Activated CD4-positive, alpha-beta T cell treated with anti-CD3 and anti-CD28 coated beads for 36 hours (primary cell): Measurements from ENCODE around the gene NEU4. TPM values are rescaled to one million over a fixed set of nuclear protein-coding genes. Genes with fewer than 3 reads are reported as not detected.
A peak's percentile ranks its signal among the peaks of the same experiment; 100 is the strongest.
"Not testable (repeated sequence)": the region's sequence is repeated elsewhere in the genome, so short reads cannot be mapped to it uniquely, and the experiment has no call there.

ENCODE experiments used
- ATAC-seq: fragments of 200-7000 bp; cut with Tn5 transposase; one replicate; pipeline ENCODE4 v1.10.0; 2021; ENCODE audit warnings: mild to moderate bottlenecking, moderate library complexity
- CTCF ChIA-PET: fragments of 350-600 bp; sonication (Branson Sonifier 250); formaldehyde crosslinking; loops from one replicate; lab custom pipeline; 2021; ENCODE audit warnings: antibody characterized with exemption; lab: Charles Lee
- POLR2A ChIA-PET: fragments of 350-600 bp; sonication (Branson Sonifier 250); formaldehyde crosslinking; loops from one replicate; lab custom pipeline; 2021; ENCODE audit warnings: antibody characterized with exemption, inconsistent platforms; lab: Charles Lee
- DNase-seq: peaks from one replicate; pipeline ENCODE4 v3.0.0-alpha.2; 2020
- H3K27ac Mint-ChIP-seq: one replicate; pipeline ENCODE4 v1.8.0; 2021; ENCODE audit warnings: mixed read lengths
- H3K27me3 Mint-ChIP-seq: one replicate; pipeline ENCODE4 v1.8.0; 2021; ENCODE audit warnings: mixed read lengths
- H3K36me3 Mint-ChIP-seq: one replicate; pipeline ENCODE4 v1.8.0; 2021; ENCODE audit warnings: low read depth, mixed read lengths
- H3K4me1 Mint-ChIP-seq: one replicate; pipeline ENCODE4 v1.8.0; 2021; ENCODE audit warnings: mixed read lengths
- H3K4me3 Mint-ChIP-seq: one replicate; pipeline ENCODE4 v1.8.0; 2021; ENCODE audit warnings: mild to moderate bottlenecking, moderate library complexity, mixed read lengths
- H3K9me3 Mint-ChIP-seq: one replicate; pipeline ENCODE4 v1.8.0; 2021; ENCODE audit warnings: low read depth, mixed read lengths
- intact Hi-C, 2 experiments: fragments of 100-400 bp; cut with DNase I in 1 of 2; cut with micrococcal nuclease in 1 of 2; formaldehyde crosslinking; loops; one replicate each; pipeline versions ENCODE4 v1.14.2 to v1.15.1; 2022 to 2024; cut with DNase I, micrococcal nuclease
- total RNA-seq, 2 experiments: library from RNA; stranded (reverse); gene quantifications; one replicate each; pipeline ENCODE4 v1.2.3, GENCODE V29; 2021

The NEU4 gene, protein sequence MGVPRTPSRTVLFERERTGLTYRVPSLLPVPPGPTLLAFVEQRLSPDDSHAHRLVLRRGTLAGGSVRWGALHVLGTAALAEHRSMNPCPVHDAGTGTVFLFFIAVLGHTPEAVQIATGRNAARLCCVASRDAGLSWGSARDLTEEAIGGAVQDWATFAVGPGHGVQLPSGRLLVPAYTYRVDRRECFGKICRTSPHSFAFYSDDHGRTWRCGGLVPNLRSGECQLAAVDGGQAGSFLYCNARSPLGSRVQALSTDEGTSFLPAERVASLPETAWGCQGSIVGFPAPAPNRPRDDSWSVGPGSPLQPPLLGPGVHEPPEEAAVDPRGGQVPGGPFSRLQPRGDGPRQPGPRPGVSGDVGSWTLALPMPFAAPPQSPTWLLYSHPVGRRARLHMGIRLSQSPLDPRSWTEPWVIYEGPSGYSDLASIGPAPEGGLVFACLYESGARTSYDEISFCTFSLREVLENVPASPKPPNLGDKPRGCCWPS
- under 1 TPM; 0.76 to 0.89 TPM for total RNA-seq

DNA sequence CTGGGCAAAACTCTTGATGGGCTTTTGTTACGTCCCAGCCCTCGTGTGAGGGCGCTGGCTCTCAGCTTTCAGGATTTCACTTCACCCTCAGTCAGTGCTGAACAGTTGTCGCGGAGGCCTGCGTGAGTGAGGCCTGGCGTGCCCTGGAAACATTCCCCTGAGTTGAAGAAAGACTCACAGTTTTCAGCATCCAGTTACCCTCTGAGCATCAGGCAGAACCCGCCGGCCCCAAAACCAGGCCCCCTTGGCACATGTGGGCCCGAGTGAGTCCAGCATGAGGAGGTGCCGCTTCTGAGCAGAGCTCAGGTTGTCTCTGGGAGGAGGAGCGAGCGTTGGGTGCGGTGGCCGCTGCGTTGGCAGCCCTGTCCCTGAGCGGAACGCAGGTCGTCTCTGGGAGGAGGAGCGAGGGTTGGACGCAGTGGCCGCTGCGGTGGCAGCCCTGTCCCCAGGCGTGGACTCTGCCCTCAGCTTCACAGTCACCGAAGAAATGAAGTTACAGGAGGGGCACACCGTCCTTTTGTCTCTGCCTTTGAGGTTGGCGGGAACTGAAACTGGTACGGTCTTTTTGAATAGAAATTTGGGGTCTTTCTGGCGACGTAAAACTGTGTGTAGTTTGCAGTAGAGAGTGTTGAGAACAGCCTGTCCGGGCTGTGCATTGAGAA is at the start of gene NEU4:
Gene NEU4 (plus strand): TSS at position 473 of the 662 bp plus-strand sequence. CDS start 5,292 bp downstream, outside the sequence.
- H3K36me3 Mint-ChIP-seq = no peaks in the 10 kb centered on the region
- no peak for ATAC-seq
- H3K4me1 Mint-ChIP-seq = peaks cover 4% of the 10 kb centered on the region
- H3K27ac Mint-ChIP-seq = no peak within 1 kb of the TSS
- H3K4me3 Mint-ChIP-seq = no peak within 1 kb of the TSS
- ChIA-PET CTCF (no interaction called here), POLR2A (interaction anchor here (0.6 to 0.7 kb wide), 2 partner anchors 78 to 140 kb away, joined by 3 read pairs; no protein-coding TSS in a partner anchor)
- H3K27me3 Mint-ChIP-seq = peaks cover 3% of the 10 kb centered on the region
- intact Hi-C loops = no loop called here
- H3K9me3 Mint-ChIP-seq = no peaks in the 10 kb centered on the region
- no peak for DNase-seq

DNA sequence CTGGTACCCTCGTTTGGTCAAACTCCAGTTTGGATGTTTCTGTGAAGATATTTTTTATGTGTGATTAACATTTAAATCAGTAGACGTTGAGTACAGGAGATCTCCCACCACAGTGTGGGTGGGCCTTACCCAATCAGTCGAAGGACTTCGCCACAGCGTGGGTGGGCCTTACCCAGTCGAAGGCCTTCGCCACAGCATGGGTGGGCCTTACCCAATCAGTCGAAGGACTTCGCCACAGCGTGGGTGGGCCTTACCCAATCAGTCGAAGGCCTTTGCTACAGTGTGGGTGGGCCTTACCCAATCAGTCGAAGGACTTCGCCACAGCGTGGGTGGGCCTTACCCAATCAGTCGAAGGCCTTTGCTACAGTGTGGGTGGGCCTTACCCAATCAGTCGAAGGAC is 49.1 kb upstream of the NEU4 start:
- peaks cover 17% of the 10 kb centered on the region for H3K4me1 Mint-ChIP-seq
- intact Hi-C loops = loop anchor here in 1 of 2 experiments (5.0 kb wide), 2 partner anchors 42 to 82 kb away; no protein-coding TSS in a partner anchor
- DNase-seq, ATAC-seq, H3K9me3 Mint-ChIP-seq, H3K27ac Mint-ChIP-seq, H3K27me3 Mint-ChIP-seq, POLR2A ChIA-PET, H3K4me3 Mint-ChIP-seq, CTCF ChIA-PET: not testable (repeated sequence)
- peaks cover 22% of the 10 kb centered on the region for H3K36me3 Mint-ChIP-seq

DNA sequence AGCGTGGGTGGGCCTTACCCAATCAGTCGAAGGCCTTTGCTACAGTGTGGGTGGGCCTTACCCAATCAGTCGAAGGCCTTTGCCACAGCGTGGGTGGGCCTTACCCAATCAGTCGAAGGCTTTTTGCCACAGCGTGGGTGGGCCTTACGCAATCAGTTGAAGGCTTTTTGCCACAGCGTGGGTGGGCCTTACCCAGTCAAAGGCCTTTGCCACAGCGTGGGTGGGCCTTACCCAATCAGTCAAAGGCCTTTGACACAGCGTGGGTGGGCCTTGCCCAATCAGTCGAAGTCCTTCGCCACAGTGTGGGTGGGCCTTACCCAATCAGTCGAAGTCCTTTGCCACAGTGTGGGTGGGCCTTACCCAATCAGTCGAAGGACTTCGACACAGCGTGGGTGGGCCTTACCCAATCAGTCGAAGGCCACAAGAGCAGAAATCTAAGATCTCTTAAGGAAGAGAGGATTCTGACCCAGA is 48.7 kb upstream of the NEU4 start:
- ChIA-PET CTCF (no interaction called here), POLR2A (interaction anchor here (0.6 kb wide), 1 partner anchor 85 kb away, joined by 4 read pairs; no protein-coding TSS in a partner anchor)
- no peak overlapping the region for H3K27ac Mint-ChIP-seq
- peak; percentile 32 for DNase-seq
- H3K36me3 Mint-ChIP-seq = peaks cover 22% of the 10 kb centered on the region
- H3K4me3 Mint-ChIP-seq = no peak overlapping the region
- ATAC-seq = no peak
- H3K9me3 Mint-ChIP-seq = peaks cover 2% of the 10 kb centered on the region
- H3K27me3 Mint-ChIP-seq = no peaks in the 10 kb centered on the region
- peaks cover 17% of the 10 kb centered on the region for H3K4me1 Mint-ChIP-seq
- intact Hi-C loops = loop anchor here in 1 of 2 experiments (5.0 kb wide), 2 partner anchors 42 to 82 kb away; no protein-coding TSS in a partner anchor

DNA sequence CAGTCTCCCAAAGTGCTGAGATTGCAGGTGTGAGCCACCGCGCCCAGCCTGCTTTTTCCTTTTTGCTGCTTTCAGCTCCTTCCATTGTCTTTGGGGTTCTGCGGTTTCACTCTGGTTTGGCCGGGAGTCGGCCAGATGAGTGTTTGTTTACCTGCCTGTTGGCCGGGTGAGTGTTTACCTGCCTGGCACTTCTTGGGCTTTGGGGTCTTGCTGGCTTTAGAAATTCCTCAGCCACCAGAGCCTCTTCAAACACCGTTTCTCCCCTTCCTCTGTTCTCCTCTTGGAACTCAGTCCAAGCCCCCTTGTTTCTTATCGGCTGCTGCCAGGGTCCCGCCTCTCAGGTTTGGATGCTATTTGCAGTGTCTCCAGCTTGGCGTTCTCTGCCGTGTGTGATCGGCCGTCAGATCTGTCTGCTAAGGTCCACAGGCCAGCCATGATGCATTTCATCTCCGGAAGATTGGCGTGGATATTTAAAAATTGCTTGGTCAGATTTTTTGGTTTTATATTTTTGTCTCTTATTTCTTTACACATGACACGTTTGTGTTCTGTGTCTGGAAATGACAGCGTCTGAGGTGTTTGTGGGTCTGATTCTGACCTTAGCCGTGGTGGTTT is 46.6 kb upstream of the NEU4 start:
- Mint-ChIP-seq H3K9me3 (peaks cover 2% of the 10 kb centered on the region), H3K36me3 (peaks cover 18% of the 10 kb centered on the region), H3K27me3 (no peaks in the 10 kb centered on the region), H3K4me3 (no peak overlapping the region), H3K27ac (peak overlapping the region; percentile 76), H3K4me1 (peaks cover 17% of the 10 kb centered on the region)
- ChIA-PET POLR2A (interaction anchor here (0.8 to 1.0 kb wide), 2 partner anchors 23 to 83 kb away, joined by 3 read pairs; no protein-coding TSS in a partner anchor), CTCF (interaction anchor here (1.0 kb wide), 1 partner anchor 116 kb away, joined by 3 read pairs; no protein-coding TSS in a partner anchor)
- DNase-seq (no peak), ATAC-seq (no peak)
- intact Hi-C loops = loop anchor here in 1 of 2 experiments (2.0 to 5.0 kb wide), 3 partner anchors 40 to 100 kb away; no protein-coding TSS in a partner anchor

DNA sequence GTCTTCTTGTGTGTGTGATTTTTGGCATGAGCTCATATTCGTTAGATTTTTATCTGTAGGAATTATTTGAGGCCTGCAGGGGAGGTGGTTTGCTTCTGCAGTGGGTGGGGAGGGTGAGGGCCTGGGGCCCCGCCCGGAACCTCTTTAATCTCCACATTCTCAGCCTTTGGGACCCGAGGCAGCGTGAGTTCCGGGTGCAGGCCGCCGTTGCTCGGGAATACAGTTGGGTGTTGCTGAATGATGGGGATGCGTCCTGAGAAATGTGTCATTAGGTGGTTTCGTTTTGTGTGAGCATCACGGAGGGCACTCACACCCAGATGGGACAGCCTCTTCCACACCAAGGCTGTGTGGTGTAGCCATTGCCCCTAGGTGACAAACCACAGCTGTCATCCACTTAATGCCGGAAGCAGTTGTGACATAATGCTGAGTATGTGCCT is 46.0 kb upstream of the NEU4 start:
- POLR2A ChIA-PET = interaction anchor here (0.8 to 1.0 kb wide), 2 partner anchors 23 to 82 kb away, joined by 3 read pairs; no protein-coding TSS in a partner anchor

DNA sequence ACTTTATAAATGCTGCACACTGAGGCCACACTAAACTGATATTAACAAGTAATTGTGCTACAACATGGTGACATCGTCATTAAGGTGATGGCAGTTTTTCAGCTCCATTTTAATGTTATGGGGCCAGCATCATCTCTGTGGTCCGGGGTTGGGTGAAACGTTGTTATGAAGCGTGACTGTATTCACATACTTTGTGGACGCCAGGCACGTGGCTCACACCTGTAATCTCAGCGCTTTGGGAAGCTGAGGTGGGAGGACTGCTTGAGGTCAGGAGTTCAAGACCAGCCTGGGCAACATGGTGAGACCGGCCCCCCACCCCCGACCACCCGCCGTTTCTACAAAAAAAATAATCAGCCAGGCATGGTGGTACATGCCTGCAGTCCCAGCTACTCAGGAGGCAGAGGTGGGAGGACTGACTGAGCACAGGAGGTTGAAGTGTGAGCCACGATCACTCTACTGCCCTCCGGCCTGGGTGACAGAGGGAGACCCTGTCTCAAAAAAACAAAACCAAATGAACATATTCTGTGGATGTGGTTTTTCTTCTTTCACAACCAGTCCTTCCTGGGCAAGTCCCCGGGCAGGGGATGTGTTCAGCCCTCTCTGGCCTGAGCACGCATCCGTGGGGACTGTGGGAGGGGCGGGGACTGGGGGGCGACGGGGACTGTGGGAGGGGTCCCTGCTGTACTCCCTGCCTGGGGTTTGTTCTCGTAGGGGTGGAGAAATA is 45.3 kb upstream of the NEU4 start:
- peaks cover 17% of the 10 kb centered on the region for H3K4me1 Mint-ChIP-seq
- H3K4me3 Mint-ChIP-seq = no peak overlapping the region
- ATAC-seq (peak; percentile 8), DNase-seq (peak; percentile 33)
- H3K36me3 Mint-ChIP-seq = peaks cover 14% of the 10 kb centered on the region
- H3K27me3 Mint-ChIP-seq = no peaks in the 10 kb centered on the region
- intact Hi-C loops = loop anchor here in 1 of 2 experiments (2.0 to 5.0 kb wide), 3 partner anchors 39 to 99 kb away; no protein-coding TSS in a partner anchor
- peak overlapping the region; percentile 76 for H3K27ac Mint-ChIP-seq
- peaks cover 2% of the 10 kb centered on the region for H3K9me3 Mint-ChIP-seq
- CTCF ChIA-PET = interaction anchor here (0.6 to 1.2 kb wide), 3 partner anchors 79 to 115 kb away, joined by 3 to 6 read pairs (median 3); no protein-coding TSS in a partner anchor
- POLR2A ChIA-PET = interaction anchor here (0.6 to 1.0 kb wide), 2 partner anchors 81 to 473 kb away, joined by 3 read pairs; no protein-coding TSS in a partner anchor

More for the DNA sequence above, 46.0 kb upstream of the NEU4 start:
- intact Hi-C loops = loop anchor here in 1 of 2 experiments (2.0 to 5.0 kb wide), 3 partner anchors 39 to 100 kb away; no protein-coding TSS in a partner anchor
- Mint-ChIP-seq H3K27me3 (no peaks in the 10 kb centered on the region), H3K4me3 (no peak overlapping the region), H3K36me3 (peaks cover 16% of the 10 kb centered on the region), H3K4me1 (peaks cover 17% of the 10 kb centered on the region), H3K27ac (peak overlapping the region; percentile 76), H3K9me3 (peaks cover 2% of the 10 kb centered on the region)
- ATAC-seq = peak; percentile 76
- peak; percentile 65 for DNase-seq
- CTCF ChIA-PET = interaction anchor here (0.6 to 1.2 kb wide), 3 partner anchors 78 to 115 kb away, joined by 3 to 6 read pairs (median 3); no protein-coding TSS in a partner anchor

DNA sequence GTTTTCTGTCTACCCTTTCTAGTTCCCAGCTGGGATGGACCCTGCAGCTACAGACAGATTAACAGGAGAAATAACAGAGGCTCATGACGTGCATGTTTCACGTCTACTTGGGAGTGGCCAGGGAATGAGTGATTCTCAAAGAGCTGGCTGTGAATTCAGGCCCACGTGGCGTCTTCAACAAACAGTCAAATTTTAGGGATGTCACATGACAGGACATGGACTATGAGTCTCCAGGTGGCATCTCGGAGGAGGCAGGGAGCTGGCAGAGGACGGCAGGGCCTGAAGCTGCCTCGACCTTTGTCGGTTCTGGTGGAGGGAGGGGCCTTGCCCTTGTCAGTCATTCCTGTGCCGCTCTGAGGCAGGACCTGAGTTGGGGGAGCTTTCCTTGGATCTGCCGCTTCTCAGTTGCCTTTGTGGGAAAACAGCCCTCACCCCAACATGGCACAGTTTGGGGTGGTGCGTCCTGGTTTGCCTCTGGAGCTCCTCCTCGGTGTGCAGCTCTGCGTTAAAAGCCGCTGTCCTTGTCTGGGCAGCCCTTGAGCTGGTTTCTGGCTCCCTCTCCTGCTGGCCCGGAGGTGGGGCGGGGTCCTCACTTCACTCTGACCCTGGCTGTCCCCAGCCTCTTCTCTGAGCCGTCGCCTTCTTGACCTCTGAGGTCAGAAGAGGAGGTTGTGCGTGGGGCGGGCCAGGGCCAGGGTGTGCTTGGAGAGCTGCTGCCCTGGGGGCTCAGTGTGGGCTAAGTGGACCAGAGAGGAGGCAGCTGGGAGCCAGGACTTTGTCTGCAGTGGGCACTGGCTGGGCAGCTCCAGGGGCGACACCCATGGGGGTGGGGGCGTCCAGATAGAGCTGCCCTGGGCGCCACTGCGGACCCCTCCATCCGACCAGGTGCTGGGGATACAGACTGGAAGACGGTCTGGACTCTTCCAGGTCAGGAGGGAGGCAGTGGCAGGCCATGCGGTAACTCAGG is 44.4 kb upstream of the NEU4 start:
- ChIA-PET POLR2A (interaction anchor here (0.6 kb wide), 1 partner anchor 474 kb away, joined by 3 read pairs; no protein-coding TSS in a partner anchor), CTCF (interaction anchor here (1.2 kb wide), 1 partner anchor 95 kb away, joined by 6 read pairs; no protein-coding TSS in a partner anchor)
- H3K4me3 Mint-ChIP-seq = no peak overlapping the region
- ATAC-seq (no peak), DNase-seq (no peak)
- no peak overlapping the region for H3K27ac Mint-ChIP-seq
- H3K27me3 Mint-ChIP-seq = no peaks in the 10 kb centered on the region
- peaks cover 8% of the 10 kb centered on the region for H3K36me3 Mint-ChIP-seq
- H3K9me3 Mint-ChIP-seq = peaks cover 2% of the 10 kb centered on the region
- intact Hi-C loops = loop anchor here in 1 of 2 experiments (5.0 kb wide), 2 partner anchors 38 to 78 kb away; no protein-coding TSS in a partner anchor
- H3K4me1 Mint-ChIP-seq = peaks cover 17% of the 10 kb centered on the region

DNA sequence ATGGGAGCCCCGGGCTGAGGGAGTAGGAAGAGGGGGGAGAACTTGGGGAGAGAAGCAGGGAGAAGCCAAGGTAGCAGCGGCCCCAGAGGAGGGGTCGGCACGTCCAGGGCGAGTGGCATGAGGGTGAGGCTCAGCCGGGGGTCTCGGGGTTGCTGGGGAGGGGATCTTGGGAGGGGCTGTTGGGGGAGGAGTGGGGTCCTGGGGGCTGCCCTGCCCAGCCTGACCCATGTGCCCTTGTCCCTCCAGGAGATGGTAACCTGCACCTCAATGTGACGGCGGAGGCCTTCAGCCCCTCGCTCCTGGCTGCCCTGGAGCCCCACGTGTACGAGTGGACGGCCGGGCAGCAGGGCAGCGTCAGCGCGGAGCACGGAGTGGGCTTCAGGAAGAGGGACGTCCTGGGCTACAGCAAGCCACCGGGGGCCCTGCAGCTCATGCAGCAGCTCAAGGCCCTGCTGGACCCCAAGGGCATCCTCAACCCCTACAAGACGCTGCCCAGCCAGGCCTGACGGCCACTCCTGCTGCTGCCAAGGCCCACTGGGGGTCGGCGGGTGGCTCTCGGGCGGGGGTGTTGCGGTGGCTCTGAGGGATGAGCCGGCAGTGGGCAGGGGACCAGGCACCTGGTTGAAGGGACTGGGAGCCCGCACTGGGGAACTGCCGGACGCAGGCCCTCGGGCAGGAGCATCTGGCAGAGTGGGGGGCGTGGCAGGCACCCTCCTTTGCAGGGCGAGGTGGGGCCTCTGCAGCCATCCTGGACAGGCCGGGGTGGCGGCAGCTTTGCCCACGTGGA is 41.3 kb upstream of the NEU4 start:
- H3K27me3 Mint-ChIP-seq = no peaks in the 10 kb centered on the region
- ATAC-seq (no peak), DNase-seq (no peak)
- POLR2A ChIA-PET = no interaction called here
- no peak overlapping the region for H3K4me3 Mint-ChIP-seq
- no peaks in the 10 kb centered on the region for H3K36me3 Mint-ChIP-seq
- intact Hi-C loops = no loop called here
- CTCF ChIA-PET = interaction anchor here (0.6 kb wide), 1 partner anchor 33 kb away, joined by 3 read pairs; the partner anchor contains the start of gene D2HGDH
- peaks cover 22% of the 10 kb centered on the region for H3K4me1 Mint-ChIP-seq
- no peak overlapping the region for H3K27ac Mint-ChIP-seq
- no peaks in the 10 kb centered on the region for H3K9me3 Mint-ChIP-seq
